Rectal smooth muscle tissue (tissue), 1 donor: ENCODE data around the gene HMCN2.

Source experiments
- H3K27ac ChIP-seq: one replicate; pipeline ENCODE4 v1.7.0; 2013; ENCODE audit warnings: low read depth, low read length, inconsistent platforms
- H3K27me3 ChIP-seq: one replicate; pipeline ENCODE4 v1.7.0; 2013; ENCODE audit warnings: low read length; ENCODE audit not compliant: control insufficient read depth, insufficient read depth
- H3K36me3 ChIP-seq: one replicate; pipeline ENCODE4 v1.7.0; 2013; ENCODE audit warnings: low read length; ENCODE audit not compliant: control insufficient read depth, insufficient read depth
- H3K4me1 ChIP-seq: one replicate; pipeline ENCODE4 v1.7.0; 2013; ENCODE audit warnings: low read length; ENCODE audit not compliant: control insufficient read depth, insufficient read depth
- H3K4me3 ChIP-seq: one replicate; pipeline ENCODE4 v1.7.0; 2013; ENCODE audit warnings: low read length
- H3K9ac ChIP-seq: one replicate; pipeline ENCODE4 v1.7.0; 2013; ENCODE audit warnings: low read length

The HMCN2 gene

DNA sequence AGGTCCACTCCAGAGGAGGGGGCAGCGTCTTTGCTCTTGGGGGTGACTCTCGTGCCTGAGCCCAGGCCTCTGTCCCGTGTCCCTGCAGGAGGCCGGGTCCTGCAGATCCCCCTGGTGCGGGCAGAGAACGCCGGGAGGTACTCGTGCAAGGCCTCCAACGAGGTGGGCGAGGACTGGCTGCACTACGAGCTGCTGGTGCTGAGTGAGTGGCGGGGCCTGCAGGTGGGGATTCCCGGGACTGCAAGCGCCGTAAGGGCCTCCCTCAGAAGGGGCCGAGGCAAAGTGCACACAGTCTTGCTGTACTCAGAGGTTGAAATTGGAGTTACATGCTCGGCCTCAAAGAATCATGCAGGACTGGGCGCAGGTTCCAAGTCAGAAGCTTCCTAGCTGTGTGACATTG is 116.5 kb downstream of the HMCN2 start:
- H3K36me3 ChIP-seq: peaks cover 8% of the 10 kb centered on the region
- H3K27me3 ChIP-seq: no peaks in the 10 kb centered on the region
- H3K9ac ChIP-seq: no peak overlapping the region
- H3K27ac ChIP-seq: no peak overlapping the region
- no peaks in the 10 kb centered on the region for H3K4me1 ChIP-seq
- H3K4me3 ChIP-seq: no peak overlapping the region

DNA sequence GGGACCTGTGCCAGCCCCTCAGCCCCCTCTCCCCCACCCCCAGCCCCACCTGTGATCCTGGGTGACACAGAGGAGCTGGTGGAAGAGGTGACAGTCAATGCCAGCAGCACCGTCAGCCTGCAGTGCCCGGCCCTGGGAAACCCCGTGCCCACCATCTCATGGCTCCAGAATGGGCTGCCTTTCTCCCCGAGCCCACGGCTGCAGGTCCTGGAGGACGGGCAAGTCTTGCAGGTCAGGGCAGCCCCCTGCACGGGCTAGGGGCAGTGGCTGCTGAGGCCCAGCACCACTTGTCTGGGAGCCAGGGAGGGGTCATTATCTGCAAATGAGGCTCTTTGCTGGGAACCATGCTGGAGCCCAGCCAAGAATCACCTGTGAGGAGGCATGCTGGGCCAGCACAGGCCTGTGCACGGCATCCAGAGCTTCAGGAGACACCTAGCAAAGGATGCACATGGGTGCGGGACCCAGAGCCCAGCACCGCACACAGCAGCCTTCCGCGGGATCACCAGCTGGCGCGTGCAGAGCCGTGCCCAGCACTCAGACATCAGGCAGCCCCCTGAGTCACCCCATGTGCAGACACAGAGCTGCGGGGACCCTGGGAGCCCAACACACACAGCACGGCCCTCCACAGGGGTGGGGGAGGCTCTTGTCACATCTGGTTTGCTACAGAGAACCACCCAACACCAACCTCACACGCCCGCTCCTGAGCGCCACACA is 117.2 kb downstream of the HMCN2 start:
- Histone ChIP-seq H3K4me3 (no peak overlapping the region), H3K4me1 (no peaks in the 10 kb centered on the region), H3K36me3 (peaks cover 5% of the 10 kb centered on the region), H3K27ac (no peak overlapping the region), H3K9ac (no peak overlapping the region), H3K27me3 (no peaks in the 10 kb centered on the region)

DNA sequence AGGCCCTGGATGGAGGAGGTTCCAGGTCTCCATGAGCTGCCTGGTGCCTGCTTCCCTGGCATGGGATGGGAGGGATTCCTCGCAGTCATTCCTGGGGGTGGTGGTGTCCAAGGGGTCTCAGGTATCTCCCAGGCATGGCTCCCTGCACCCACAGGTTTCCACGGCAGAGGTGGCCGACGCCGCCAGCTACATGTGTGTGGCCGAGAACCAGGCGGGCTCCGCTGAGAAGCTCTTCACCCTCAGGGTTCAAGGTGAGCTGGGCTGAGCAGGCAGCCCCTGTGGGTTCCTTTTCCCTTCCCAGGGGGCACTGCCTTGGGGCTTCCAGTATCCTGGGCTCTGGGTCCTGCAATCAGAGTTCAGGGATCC is 117.8 kb downstream of the HMCN2 start:
- H3K4me1 ChIP-seq: no peaks in the 10 kb centered on the region
- H3K36me3 ChIP-seq: peaks cover 3% of the 10 kb centered on the region
- H3K9ac ChIP-seq: no peak overlapping the region
- H3K4me3 ChIP-seq: no peak overlapping the region
- no peak overlapping the region for H3K27ac ChIP-seq
- no peaks in the 10 kb centered on the region for H3K27me3 ChIP-seq

DNA sequence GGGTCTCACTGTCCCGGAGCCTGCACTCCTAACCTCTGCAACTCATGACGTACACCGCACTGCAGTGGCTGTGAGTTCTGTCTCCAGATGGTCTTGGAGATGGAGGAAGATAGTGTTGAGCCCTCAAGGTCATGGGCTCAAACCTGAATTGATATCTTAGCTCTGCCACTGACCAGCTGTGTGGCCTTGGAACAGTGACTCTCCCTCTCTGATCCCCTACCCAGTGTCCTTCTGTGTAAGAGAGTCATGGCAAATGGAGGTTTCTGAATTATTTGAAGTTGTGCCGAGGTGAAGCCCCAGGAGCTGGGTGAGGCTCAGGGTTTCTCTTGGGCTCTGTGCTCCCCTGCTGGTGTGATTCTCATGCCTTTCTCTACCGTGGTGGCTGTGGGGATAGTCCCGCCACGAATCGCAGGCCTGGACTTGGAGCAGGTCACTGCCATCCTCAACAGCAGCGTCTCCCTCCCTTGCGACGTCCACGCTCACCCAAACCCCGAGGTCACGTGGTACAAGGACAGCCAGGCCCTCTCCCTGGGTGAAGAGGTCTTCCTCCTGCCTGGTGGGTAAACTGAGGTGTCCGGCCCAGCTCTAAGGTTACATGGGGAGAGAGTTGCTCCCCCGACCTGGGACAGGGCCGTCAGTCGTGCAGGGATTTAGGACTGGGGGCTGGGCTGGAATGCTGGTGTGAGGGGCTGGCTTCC is 118.6 kb downstream of the HMCN2 start:
- Histone ChIP-seq H3K36me3 (peaks cover 3% of the 10 kb centered on the region), H3K9ac (no peak overlapping the region), H3K4me1 (no peaks in the 10 kb centered on the region), H3K27me3 (no peaks in the 10 kb centered on the region), H3K27ac (no peak overlapping the region), H3K4me3 (no peak overlapping the region)

DNA sequence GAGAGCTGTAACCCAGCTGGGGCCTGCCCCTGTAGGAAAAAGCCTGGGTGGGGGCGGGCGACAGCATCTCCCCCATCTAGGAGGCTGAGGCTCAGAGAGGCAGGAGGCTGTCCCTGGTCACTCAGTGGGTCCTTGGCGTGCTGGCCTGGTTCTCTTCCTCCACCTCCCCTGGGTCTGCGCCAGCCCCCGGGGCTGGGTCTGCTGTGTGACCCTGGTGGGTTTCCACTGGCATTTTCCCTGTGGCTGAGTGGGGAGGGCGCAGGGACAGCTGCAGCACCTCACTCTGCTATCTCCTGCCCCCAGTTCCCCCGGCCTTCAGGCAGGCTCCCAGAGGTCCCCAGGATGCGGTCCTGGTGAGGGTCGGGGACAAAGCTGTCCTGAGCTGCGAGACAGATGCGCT is 119.7 kb downstream of the HMCN2 start:
- H3K27ac ChIP-seq: no peak overlapping the region
- no peaks in the 10 kb centered on the region for H3K4me1 ChIP-seq
- no peak overlapping the region for H3K4me3 ChIP-seq
- H3K9ac ChIP-seq: no peak overlapping the region
- H3K36me3 ChIP-seq: peaks cover 3% of the 10 kb centered on the region
- H3K27me3 ChIP-seq: no peaks in the 10 kb centered on the region

DNA sequence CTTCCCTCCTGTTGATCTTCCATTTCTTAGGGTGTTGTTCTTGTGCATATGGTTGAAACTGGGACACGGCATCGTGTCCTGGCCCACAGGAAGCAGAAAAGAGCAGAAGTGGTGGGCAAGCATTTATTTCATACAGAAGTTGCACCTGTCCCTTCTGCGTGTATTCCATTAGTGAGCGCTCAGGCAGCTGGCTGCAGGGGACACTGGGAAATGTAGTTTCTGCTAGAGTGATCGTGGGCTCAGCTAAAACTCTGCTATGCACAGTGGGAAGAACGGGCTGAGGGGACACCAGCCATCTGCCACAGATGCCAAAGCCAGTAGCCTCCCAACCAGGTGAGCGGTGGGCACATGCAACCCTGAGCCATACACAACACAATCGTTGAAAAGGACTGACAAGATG is 121.8 kb downstream of the HMCN2 start:
- no peak overlapping the region for H3K9ac ChIP-seq
- H3K36me3 ChIP-seq: peaks cover 10% of the 10 kb centered on the region
- H3K27me3 ChIP-seq: no peaks in the 10 kb centered on the region
- no peaks in the 10 kb centered on the region for H3K4me1 ChIP-seq
- H3K4me3 ChIP-seq: no peak overlapping the region
- H3K27ac ChIP-seq: no peak overlapping the region

DNA sequence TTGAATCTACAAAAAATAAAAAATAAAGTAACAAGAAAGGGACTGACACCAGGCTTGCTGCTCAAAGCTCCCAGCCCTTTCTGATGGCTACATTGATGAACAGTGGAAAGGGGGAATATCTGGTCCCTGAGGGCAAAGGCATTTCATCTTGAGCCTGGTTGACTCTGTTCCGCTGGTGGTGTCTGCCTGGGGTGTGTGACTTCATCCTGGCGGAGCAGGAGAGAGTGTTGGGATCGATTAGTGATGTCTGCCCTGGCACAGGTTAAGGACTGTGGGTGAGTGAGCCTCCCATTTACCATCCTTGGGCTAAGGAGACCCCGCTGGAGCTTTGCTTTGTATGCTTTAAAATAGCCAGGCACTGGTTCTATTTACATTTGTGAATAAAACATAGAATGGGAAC is 122.3 kb downstream of the HMCN2 start:
- Histone ChIP-seq H3K4me1 (no peaks in the 10 kb centered on the region), H3K27ac (no peak overlapping the region), H3K36me3 (peaks cover 10% of the 10 kb centered on the region), H3K27me3 (no peaks in the 10 kb centered on the region), H3K9ac (no peak overlapping the region), H3K4me3 (no peak overlapping the region)

DNA sequence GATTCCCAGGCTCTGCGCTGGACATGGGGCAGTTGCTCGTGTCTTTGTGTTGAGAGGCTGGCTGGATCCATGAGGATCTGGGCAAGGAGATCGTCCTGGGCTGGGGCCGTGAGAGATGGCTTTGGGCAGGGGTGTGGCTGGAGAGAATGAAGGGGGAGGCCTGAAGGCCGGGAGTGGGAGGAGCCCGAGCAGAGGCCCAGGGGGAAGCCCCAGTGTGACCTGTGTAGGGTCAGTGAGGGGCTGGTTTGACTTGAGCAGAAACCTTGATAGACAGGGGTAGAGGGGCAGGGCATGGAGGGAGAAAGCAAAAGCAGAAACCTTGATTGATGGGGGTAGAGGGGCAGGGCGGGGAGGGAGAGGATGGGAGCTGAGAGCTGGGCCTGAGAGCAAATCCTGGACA is 124.8 kb downstream of the HMCN2 start:
- H3K27ac ChIP-seq: no peak overlapping the region
- H3K9ac ChIP-seq: no peak overlapping the region
- no peaks in the 10 kb centered on the region for H3K27me3 ChIP-seq
- H3K4me3 ChIP-seq: no peak overlapping the region
- peaks cover 10% of the 10 kb centered on the region for H3K36me3 ChIP-seq
- H3K4me1 ChIP-seq: no peaks in the 10 kb centered on the region

DNA sequence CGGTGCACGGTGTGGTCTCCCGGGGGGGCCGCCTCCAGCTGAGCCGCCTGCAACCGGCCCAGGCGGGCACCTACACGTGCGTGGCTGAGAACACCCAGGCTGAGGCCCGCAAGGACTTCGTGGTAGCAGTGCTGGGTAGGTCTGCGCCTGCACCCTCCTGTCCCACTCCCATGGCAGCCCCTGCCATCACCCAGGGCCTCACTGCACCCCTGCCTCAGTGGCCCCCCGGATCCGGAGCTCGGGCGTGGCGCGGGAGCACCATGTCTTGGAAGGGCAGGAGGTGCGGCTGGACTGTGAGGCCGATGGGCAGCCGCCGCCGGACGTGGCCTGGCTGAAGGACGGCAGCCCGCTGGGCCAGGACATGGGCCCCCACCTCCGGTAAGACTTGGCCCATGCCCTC is 125.4 kb downstream of the HMCN2 start:
- peaks cover 10% of the 10 kb centered on the region for H3K36me3 ChIP-seq

DNA sequence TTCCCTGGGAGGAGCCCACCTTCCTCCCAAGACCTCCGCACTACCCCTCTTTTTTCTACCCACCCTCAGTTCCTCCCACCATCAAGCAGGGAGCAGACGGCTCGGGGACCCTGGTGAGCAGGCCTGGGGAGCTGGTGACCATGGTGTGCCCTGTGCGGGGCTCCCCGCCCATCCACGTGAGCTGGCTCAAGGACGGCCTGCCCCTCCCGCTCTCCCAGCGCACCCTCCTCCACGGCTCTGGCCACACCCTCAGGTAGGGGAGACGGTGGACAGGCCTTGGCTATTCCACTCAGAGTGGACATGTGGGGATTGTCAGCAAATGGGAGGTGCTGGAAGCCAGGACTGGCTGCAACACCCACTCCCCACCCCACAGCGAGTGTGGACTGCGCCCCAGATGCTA is 126.3 kb downstream of the HMCN2 start:
- no peak overlapping the region for H3K9ac ChIP-seq
- no peak overlapping the region for H3K4me3 ChIP-seq
- peaks cover 13% of the 10 kb centered on the region for H3K36me3 ChIP-seq
- H3K27me3 ChIP-seq: no peaks in the 10 kb centered on the region
- H3K4me1 ChIP-seq: no peaks in the 10 kb centered on the region
- H3K27ac ChIP-seq: no peak overlapping the region

More for the DNA sequence above, 125.4 kb downstream of the HMCN2 start:
- Histone ChIP-seq H3K9ac (no peak overlapping the region), H3K4me1 (no peaks in the 10 kb centered on the region), H3K27me3 (no peaks in the 10 kb centered on the region), H3K27ac (no peak overlapping the region), H3K4me3 (no peak overlapping the region)

DNA sequence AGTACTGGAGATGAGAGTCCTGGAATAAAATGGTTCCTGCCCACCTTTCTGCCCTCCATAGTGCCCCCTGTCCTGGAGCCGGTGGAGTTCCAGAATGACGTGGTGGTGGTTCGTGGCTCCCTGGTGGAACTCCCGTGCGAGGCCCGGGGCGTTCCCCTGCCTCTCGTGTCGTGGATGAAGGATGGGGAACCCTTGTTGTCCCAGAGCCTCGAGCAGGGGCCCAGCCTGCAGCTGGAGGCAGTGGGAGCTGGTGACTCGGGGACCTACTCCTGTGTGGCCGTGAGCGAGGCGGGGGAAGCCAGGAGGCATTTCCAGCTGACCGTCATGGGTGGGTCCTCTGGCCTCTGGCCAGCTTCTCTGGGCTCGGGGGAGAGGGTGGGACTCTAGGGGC is 128.1 kb downstream of the HMCN2 start:
- Histone ChIP-seq H3K9ac (no peak overlapping the region), H3K4me1 (no peaks in the 10 kb centered on the region), H3K27ac (no peak overlapping the region), H3K36me3 (peaks cover 13% of the 10 kb centered on the region), H3K4me3 (no peak overlapping the region), H3K27me3 (no peaks in the 10 kb centered on the region)

DNA sequence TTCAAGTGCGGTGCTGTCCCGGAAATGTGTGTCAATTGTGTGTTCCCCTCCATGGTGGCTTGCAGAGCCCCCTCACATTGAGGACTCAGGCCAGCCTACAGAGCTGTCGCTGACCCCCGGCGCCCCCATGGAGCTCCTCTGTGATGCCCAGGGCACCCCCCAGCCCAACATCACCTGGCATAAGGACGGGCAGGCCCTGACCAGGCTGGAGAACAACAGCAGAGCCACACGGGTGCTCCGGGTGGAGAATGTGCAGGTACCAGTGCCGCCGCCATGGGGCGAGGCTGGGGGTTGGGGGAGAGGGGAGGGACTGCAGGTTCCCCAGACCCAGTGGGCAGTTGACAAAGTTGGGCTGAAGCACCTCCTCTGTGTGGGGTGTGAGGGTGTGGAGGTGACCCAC is 128.8 kb downstream of the HMCN2 start:
- no peaks in the 10 kb centered on the region for H3K4me1 ChIP-seq
- no peak overlapping the region for H3K9ac ChIP-seq

More for the DNA sequence above, 128.8 kb downstream of the HMCN2 start:
- no peaks in the 10 kb centered on the region for H3K27me3 ChIP-seq
- no peak overlapping the region for H3K27ac ChIP-seq
- H3K36me3 ChIP-seq: peaks cover 13% of the 10 kb centered on the region
- no peak overlapping the region for H3K4me3 ChIP-seq
